ENCODE results near the gene LENG1.
A peak's percentile ranks its signal among the peaks of the same experiment; 100 is the strongest.
"Not testable (repeated sequence)": the region's sequence is repeated elsewhere in the genome, so short reads cannot be mapped to it uniquely, and the experiment has no call there.

Gene LENG1

DNA sequence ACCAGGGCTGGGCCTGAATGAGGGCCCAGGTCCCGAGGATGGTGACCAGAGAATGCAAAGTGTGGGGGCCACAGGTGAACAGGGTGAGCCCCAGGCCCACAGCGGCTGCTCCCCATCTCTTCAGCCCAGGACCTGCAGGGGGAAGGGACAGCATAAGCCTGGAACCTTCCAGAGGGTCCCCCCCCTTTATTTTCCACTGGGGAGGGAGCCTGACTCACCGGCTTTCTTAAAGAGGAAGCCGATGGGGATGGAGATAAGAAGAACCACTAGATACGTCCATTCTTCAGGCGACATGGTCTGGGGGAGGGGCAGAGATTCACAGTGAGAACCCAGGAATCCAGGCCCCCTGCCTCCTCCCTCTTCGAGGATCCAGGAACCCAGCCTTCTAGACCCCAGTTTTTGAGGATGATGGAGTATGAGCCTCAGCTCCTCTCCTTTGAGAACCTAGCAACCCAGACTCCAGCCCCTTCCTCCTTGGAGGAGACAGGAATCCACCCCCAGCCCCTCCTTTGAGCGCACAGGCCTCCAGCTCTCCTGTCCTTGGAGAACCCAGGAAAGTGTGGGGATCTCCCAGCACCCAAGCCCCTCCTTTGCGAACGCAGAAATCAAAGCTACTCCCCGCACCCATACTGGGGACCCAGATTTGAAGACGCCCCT, 28.8 kb upstream of the LENG1 start:
- TF ChIP-seq, protein P1, sequence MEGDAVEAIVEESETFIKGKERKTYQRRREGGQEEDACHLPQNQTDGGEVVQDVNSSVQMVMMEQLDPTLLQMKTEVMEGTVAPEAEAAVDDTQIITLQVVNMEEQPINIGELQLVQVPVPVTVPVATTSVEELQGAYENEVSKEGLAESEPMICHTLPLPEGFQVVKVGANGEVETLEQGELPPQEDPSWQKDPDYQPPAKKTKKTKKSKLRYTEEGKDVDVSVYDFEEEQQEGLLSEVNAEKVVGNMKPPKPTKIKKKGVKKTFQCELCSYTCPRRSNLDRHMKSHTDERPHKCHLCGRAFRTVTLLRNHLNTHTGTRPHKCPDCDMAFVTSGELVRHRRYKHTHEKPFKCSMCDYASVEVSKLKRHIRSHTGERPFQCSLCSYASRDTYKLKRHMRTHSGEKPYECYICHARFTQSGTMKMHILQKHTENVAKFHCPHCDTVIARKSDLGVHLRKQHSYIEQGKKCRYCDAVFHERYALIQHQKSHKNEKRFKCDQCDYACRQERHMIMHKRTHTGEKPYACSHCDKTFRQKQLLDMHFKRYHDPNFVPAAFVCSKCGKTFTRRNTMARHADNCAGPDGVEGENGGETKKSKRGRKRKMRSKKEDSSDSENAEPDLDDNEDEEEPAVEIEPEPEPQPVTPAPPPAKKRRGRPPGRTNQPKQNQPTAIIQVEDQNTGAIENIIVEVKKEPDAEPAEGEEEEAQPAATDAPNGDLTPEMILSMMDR (conservative IDR thresholded peaks at IDR 0.05; ENCODE audit: low read depth, low read length): no peak

DNA sequence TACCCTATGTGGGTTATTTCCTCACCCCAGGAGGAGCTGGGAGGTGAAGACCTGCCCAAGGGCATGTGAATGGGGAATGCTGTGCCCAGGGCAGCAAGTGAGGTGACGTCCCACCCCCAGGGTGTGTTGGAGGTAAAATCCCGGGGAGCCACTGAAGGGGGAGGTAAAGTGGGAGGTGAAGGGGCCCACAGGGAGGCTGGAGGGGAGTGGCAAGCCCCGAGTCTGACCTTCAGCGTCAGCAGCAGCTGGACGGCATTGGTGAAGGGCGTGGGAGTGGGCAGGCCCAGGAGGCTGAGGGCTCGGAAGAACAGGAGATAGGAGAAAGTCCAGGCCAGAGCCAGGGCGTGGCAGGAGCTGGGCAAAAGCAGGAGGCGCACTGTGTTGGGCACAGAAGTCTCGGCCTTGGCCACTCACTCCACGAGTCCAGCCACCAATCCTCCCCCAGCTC, 27.4 kb upstream of the LENG1 start:
- DNase-seq (ENCODE audit: low read depth): no peak
- TF ChIP-seq, protein P1 (conservative IDR thresholded peaks at IDR 0.05; ENCODE audit: low read depth, low read length): no peak
- H3K4me3 ChIP-seq (ENCODE audit: low read length): no peak overlapping the region

More for the DNA sequence above, 28.8 kb upstream of the LENG1 start:
- DNase-seq (ENCODE audit: low read depth): no peak
- H3K4me3 ChIP-seq (ENCODE audit: low read length): peak overlapping the region; percentile 79

DNA sequence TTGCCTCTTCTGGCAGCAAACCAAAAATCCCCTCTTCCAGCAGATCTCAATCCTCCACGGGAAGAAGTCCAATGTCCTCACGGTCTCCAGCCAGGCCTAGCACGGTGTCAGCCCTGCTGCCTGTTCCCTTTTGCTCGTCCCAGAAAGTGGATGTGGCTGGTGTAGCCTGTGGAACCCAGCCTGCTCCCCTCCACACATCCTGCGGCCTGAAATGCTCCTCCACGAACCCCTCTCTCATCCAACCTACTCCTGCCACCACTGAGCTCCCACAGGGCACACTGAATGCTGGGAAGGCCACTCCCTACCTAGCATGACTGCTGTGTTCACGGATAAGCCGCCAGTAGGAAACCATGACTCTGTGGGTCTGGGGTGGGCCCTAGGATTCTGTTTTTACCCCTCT, 26.8 kb upstream of the LENG1 start:
- TF ChIP-seq, protein P1 (conservative IDR thresholded peaks at IDR 0.05; ENCODE audit: low read depth, low read length): no peak
- no peak for DNase-seq (ENCODE audit: low read depth)
- H3K4me3 ChIP-seq (ENCODE audit: low read length): no peak overlapping the region

DNA sequence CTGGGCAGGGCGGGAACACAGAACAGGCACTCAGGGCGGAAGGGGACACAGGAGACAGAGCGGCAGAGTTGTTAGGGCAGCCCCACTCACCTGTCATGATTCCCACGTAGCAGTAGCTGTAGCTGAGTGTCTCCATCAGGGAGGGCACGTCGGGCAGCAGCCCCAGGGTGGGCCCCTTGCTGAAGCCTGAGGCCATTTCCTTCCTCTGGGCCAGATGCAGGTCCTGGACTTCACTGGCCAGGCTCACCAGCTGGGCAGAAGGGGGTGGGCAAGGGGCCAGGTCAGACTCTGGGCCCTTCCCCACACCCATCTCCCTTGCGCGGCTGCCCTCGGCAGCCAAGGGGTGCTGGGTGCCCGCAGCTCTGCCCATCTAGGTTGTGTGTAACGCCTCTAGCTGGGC, 23.9 kb upstream of the LENG1 start:
- TF ChIP-seq, protein P1 (conservative IDR thresholded peaks at IDR 0.05; ENCODE audit: low read depth, low read length): no peak
- no peak overlapping the region for H3K4me3 ChIP-seq (ENCODE audit: low read length)
- no peak for DNase-seq (ENCODE audit: low read depth)

DNA sequence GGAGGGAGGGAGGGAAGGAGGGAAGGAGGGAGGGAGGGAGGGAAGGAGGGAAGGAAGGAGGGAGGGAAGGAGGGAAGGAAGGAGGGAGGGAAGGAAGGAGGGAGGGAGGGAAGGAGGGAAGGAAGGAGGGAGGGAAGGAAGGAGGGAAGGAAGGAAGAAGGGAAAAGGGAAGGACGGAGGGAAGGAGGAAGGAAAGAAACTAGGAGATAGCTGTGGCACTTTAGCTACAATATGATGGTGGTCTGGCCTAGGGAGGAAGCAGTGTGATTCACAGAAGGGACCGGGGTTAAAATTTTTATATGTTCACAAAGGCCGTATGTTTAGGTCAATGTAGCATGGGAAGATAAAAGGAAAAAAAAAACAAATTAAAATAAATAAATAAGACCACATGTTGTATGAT, 22.4 kb upstream of the LENG1 start:
- not testable (repeated sequence) for H3K4me3 ChIP-seq (ENCODE audit: low read length); DNase-seq (ENCODE audit: low read depth)

DNA sequence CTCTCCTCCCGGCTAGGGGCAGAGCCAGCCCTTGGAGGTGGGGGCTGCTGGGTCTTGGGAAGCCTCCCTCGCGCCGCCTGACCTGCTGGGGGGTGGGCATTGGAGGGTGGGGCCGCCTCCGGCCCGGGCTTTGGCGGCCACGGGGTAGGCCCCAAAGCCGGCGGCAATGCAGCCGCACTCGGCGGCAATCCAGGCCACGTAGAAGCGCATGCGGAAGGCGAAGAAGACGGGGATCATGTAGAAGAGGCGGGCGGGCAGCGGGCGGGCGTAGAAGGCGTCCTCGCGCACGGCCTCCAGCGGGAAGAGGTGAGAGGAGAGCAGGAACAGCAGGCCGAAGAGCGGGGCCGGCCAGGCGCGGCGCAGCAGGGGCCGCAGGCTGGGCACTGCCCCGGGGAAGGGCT, 21.2 kb upstream of the LENG1 start:
- H3K4me3 ChIP-seq (ENCODE audit: low read length): no peak overlapping the region
- DNase-seq (ENCODE audit: low read depth): no peak
- TF ChIP-seq, protein P1 (conservative IDR thresholded peaks at IDR 0.05; ENCODE audit: low read depth, low read length): no peak

- no peak overlapping the region for H3K4me3 ChIP-seq (ENCODE audit: low read length)
- TF ChIP-seq, protein P1 (conservative IDR thresholded peaks at IDR 0.05; ENCODE audit: low read depth, low read length): peak; percentile 63
- DNase-seq (ENCODE audit: low read depth): peak; percentile 54
Measured at GRCh38 chr19:54179921-54180461, 20.5 kb upstream of the LENG1 start.

All from retinal pigment epithelial cell (primary cell).